IPS-20b (cell line): ENCODE measurements around the gene PPP1R7.

Experiments used
- H3K27ac ChIP-seq: one replicate; pipeline ENCODE4 v1.5.1; 2013; ENCODE audit warnings: low read length
- H3K27me3 ChIP-seq: 2 replicates; pipeline ENCODE4 v1.6.1; 2013; ENCODE audit warnings: mild to moderate bottlenecking, low read length, inconsistent platforms; ENCODE audit not compliant: insufficient read depth
- H3K36me3 ChIP-seq: 2 replicates; pipeline ENCODE4 v1.6.1; 2013; ENCODE audit warnings: low read depth, mild to moderate bottlenecking, inconsistent platforms, low read length, moderate library complexity; ENCODE audit not compliant: insufficient read depth
- H3K4me1 ChIP-seq: 2 replicates; pipeline ENCODE4 v1.6.1; 2013; ENCODE audit warnings: mild to moderate bottlenecking, control low read depth, inconsistent platforms, low read length, moderate library complexity; ENCODE audit not compliant: insufficient read depth
- H3K4me3 ChIP-seq: 2 replicates; pipeline ENCODE4 v1.5.1; 2013; ENCODE audit warnings: mild to moderate bottlenecking, low read length, inconsistent platforms
- H3K9ac ChIP-seq: 2 replicates; pipeline ENCODE4 v1.6.1; 2013; ENCODE audit warnings: low read depth, mild to moderate bottlenecking, inconsistent platforms, low read length, moderate library complexity
- H3K9me3 ChIP-seq: 2 replicates; pipeline ENCODE4 v1.6.1; 2013; ENCODE audit warnings: mild to moderate bottlenecking, low read depth, low read length, inconsistent platforms; ENCODE audit not compliant: insufficient read depth

The PPP1R7 gene

DNA sequence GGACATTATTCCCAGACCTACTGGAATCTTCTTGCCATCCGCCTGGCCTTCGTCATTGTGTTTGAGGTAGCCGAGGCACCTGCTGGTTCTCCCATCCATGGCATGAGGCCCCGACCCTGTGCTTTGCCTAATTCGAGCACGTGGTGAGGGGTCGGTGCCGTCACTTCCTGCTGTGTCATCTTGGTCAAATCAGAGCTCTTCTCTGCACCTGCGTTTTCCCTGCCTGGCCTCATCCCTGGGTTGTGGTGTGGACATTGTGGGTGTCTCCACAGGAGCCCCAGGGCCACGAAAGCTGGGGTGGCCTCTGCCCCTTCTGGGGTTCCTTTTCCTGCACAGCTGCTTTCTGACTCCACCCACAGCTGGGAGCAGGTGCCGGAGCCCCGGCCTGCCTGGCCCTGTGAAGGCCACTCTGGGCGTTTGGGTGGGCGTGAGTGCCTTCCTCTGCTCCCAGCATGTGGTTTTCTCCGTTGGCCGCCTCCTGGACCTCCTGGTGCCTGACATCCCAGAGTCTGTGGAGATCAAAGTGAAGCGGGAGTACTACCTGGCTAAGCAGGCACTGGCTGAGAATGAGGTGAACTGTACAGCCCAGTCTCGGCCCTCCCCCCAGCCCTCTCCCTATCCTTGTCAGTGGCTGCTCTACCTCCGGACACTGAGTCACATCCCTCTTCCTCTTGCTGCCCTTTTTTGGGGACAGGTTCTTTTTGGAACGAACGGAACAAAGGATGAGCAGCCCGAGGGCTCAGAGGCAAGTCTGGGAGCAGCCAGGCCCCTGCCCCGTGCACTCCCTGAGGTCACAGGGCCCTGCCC lies 73.1 kb downstream of the PPP1R7 start:
- Histone ChIP-seq H3K4me1 (no peaks in the 10 kb centered on the region; the same call in 1 of the 2 replicates), H3K4me3 (no peak overlapping the region), H3K27me3 (no peaks in the 10 kb centered on the region), H3K36me3 (peaks cover 30% of the 10 kb centered on the region), H3K9ac (no peak overlapping the region), H3K9me3 (no peaks in the 10 kb centered on the region), H3K27ac (no peak overlapping the region)

DNA sequence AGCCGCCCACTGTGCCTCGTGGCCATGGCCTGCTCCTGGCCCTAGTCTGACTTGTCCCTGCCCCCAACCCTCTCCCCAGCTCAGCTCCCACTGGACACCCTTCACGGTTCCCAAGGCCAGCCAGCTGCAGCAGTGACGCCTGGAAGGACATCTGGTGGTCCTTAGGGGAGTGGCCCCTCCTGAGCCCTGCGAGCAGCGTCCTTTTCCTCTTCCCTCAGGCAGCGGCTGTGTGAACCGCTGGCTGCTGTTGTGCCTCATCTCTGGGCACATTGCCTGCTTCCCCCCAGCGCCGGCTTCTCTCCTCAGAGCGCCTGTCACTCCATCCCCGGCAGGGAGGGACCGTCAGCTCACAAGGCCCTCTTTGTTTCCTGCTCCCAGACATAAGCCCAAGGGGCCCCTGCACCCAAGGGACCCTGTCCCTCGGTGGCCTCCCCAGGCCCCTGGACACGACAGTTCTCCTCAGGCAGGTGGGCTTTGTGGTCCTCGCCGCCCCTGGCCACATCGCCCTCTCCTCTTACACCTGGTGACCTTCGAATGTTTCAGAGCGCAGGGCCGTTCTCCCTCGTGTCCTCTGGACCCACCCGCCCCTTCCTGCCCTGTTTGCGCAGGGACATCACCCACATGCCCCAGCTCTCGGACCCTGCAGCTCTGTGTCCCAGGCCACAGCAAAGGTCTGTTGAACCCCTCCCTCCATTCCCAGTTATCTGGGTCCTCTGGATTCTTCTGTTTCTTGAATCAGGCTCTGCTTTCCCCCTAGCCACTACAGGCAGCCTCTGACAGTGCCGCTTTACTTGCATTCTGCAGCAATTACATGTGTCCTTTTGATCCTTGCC lies 74.0 kb downstream of the PPP1R7 start:
- Histone ChIP-seq H3K36me3 (peaks cover 38% of the 10 kb centered on the region), H3K9ac (no peak overlapping the region), H3K4me3 (no peak overlapping the region), H3K27ac (no peak overlapping the region), H3K9me3 (no peaks in the 10 kb centered on the region), H3K4me1 (no peaks in the 10 kb centered on the region; the same call in 1 of the 2 replicates), H3K27me3 (no peaks in the 10 kb centered on the region)

DNA sequence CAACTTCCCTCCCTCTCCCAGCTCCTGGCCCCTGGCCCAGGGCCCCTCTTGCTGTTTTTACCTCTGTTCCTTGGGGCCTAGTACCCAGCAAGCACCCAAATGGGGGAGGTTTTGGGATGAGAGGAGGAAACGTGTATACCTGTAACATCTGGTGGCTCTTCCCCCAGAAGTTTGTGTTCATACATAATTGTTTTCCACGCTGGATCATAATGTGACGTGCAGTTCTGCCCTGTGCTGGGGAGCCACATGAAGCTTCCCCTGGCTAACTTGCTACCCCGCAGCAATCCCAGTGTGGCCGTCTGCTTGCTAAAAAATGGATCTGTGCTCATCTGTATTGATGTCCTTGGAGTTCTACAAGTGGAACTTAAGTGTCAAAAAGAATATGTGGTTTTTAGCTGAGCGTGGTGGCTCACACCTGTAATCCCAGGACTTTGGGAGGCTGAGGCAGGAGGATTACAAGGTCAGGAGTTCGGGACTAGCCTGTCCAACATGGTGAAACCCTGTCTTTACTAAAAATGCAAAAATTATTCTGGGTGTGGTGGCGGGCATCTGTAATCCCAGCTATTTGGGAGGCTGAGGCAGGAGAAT lies 74.7 kb downstream of the PPP1R7 start:
- H3K27me3 ChIP-seq = no peaks in the 10 kb centered on the region
- no peak overlapping the region for H3K4me3 ChIP-seq
- no peak overlapping the region for H3K27ac ChIP-seq
- H3K4me1 ChIP-seq = no peaks in the 10 kb centered on the region
- H3K36me3 ChIP-seq = peaks cover 44% of the 10 kb centered on the region
- H3K9ac ChIP-seq = no peak overlapping the region
- H3K9me3 ChIP-seq = no peaks in the 10 kb centered on the region

DNA sequence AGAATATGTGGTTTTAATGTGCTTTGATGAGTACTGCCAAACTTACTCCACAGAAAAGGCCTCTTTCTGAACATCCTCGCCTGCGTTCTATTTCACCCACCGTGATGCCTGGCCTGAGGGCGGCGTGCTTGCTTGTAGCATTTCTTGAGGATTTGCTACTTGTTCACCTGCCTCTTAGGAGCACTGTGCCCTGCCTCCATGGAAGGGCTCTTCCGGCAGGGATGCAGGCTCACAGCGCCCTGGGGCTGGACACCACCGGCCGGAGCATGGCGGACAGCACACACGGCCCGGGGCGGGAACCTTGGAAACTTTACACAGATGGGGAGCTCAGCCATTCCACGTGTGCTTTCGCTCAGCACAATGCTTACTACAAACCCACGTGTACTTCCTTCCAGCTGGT lies 75.3 kb downstream of the PPP1R7 start:
- no peaks in the 10 kb centered on the region for H3K27me3 ChIP-seq
- H3K9me3 ChIP-seq = no peaks in the 10 kb centered on the region
- no peaks in the 10 kb centered on the region for H3K4me1 ChIP-seq
- H3K27ac ChIP-seq = no peak overlapping the region
- H3K36me3 ChIP-seq = peaks cover 50% of the 10 kb centered on the region
- H3K4me3 ChIP-seq = no peak overlapping the region
- no peak overlapping the region for H3K9ac ChIP-seq

DNA sequence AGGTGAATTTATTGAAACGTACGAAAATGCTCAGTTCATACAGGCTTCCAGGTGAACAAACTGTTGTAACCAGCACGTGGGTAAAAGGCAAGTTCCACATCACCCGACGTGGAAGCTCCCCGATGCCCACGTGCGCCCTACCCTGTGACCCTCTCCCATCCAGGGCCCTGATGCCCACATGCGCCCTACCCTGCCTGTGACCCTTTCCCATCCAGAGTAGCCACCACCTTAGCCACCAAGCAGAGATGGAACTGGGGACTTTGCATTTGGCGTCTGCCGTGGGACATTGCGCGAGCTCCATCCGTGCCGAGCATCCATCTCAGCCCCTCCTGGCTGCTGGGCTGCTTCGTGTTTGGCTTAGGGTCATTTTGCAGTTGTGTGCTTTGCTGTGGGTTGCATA lies 75.7 kb downstream of the PPP1R7 start:
- no peak overlapping the region for H3K27ac ChIP-seq
- peaks cover 55% of the 10 kb centered on the region for H3K36me3 ChIP-seq

DNA sequence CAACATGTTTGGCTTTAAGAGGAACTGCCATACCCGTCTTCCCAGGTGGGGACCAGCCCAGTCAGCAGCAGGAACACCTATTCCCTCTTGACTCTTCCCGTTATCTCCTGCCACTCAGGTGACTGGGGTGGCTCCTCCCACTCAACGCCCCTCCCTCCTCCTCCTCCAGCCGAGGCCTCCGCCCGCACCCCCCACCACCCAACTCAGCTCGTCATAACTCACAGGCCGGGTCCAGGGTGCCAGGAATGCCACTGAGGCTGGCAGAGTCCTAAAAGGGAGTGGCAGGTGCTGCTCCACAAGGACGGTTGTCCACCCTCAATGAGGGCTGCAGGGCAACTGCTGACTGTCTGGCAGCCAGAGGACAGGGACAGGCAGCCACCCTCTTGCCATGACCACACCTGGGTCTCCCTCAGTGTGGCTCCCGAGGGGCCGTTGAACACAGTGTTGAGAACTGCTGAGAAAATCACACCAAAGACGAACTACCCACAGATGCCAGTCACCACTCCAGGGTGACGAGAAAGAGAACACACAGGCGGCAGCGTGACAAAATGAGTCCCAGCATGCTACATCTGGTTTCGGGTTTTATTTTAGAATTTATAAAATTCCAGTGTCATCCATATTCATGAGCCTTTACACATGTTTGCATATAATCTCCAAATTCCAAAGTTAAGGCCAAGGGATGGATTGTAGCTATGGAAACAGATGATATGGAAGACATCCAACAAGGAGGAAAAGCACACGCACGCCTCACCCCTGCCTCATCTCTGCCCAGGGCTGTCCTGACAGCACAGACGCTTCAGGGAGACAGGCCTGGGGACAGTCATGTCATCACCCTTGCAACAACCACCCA lies 76.7 kb downstream of the PPP1R7 start:
- H3K9ac ChIP-seq = no peak overlapping the region
- H3K4me1 ChIP-seq = no peaks in the 10 kb centered on the region
- no peaks in the 10 kb centered on the region for H3K27me3 ChIP-seq
- H3K4me3 ChIP-seq = no peak overlapping the region
- no peak overlapping the region for H3K27ac ChIP-seq
- H3K36me3 ChIP-seq = peaks cover 63% of the 10 kb centered on the region
- H3K9me3 ChIP-seq = no peaks in the 10 kb centered on the region

More for the DNA sequence above, 75.7 kb downstream of the PPP1R7 start:
- H3K9ac ChIP-seq = no peak overlapping the region
- H3K27me3 ChIP-seq = no peaks in the 10 kb centered on the region
- H3K4me1 ChIP-seq = no peaks in the 10 kb centered on the region
- no peaks in the 10 kb centered on the region for H3K9me3 ChIP-seq
- H3K4me3 ChIP-seq = no peak overlapping the region

DNA sequence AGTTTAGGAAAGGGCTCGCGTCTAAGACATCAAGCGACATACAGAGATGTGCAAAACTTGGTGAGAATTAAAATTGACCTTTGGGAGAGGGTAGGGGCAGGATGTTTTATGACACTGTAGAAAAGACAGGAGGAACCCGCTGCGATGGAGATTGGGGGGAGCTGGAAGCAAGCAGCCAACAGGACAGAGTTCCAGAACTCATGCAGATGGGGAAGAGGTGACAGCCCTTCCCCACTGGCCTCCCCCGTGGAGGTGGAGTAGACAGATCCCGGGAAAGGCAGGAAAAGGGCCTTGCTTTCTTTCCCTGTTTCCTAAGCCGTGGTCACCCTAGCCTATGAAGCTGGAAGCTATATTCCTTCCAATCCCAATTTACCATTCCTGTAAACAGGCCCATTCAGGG lies 77.3 kb downstream of the PPP1R7 start:
- peaks cover 67% of the 10 kb centered on the region for H3K36me3 ChIP-seq
- H3K27ac ChIP-seq = no peak overlapping the region
- no peak overlapping the region for H3K9ac ChIP-seq
- H3K4me3 ChIP-seq = no peak overlapping the region
- no peaks in the 10 kb centered on the region for H3K4me1 ChIP-seq
- no peaks in the 10 kb centered on the region for H3K27me3 ChIP-seq
- H3K9me3 ChIP-seq = no peaks in the 10 kb centered on the region

DNA sequence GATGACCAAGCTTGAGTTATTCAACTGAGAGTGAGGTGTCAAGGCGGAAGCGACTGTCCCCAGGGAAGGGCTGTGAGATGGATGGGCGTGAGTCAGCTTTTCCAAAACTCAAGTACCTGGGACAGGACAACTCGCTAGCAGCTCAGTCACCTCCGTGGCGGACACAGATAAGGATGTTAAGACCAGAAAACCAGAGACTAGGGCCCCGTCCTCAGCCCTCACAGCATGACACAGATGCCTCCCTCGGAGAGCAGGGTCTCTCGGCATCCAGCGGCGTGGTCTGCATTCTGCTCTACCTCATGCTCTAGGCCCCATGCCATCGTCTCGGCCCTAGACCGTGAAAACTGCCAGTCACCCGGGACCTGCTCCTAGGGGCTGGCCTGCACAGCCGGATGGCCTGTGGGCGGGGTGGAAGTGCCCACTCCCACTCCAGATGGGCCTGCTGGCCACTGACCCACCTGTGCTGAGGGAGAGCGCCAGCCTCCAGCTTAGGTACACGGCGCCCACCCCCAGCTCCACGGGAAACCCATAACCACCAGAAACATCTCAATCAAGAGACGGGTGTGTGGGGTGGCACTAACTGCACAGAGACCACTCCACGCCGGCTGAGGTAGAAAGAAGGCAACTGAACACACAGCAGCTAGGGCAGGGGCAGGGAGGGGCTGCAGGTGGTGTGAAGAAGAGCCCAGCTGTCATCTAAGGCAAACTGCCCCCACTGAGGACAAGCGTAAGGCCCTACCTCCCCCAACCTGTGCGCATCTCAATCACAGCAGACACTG lies 78.0 kb downstream of the PPP1R7 start:
- Histone ChIP-seq H3K27ac (no peak overlapping the region), H3K9ac (no peak overlapping the region), H3K36me3 (peaks cover 73% of the 10 kb centered on the region), H3K27me3 (no peaks in the 10 kb centered on the region), H3K4me1 (no peaks in the 10 kb centered on the region), H3K9me3 (no peaks in the 10 kb centered on the region), H3K4me3 (no peak overlapping the region)

DNA sequence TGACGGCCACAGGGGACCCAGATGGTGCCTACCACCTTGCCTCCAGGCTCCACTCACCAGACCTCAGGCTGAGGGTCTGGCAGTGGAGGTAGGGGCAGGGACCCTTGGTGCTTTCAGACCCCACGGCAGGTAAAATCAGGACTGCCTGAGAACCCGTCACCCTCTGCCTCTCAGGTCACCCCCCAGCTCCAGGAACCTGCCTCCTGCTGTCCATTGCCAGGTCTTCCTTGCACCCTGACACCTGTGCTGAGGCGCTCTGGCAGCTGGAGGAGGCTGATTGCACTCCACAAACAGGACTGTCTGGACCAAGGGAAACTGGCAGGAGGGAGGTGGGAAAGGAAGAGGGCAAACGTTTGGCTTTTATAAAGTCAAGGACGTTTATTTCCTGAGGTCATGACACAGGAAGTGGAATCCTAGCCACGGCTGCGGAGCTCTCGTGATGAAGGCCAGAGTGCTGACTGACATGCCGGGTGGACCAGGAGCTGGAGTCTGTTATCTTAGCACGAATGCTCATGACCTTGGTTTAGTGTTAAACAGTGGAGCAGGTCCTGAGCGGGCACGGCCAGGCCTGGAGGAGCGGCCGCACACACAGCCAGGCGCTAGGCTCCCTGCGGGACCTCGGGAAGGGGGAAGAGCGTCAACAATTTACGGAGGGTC lies 78.7 kb downstream of the PPP1R7 start:
- no peak overlapping the region for H3K27ac ChIP-seq
- H3K9me3 ChIP-seq = no peaks in the 10 kb centered on the region
- no peak overlapping the region for H3K4me3 ChIP-seq
- H3K4me1 ChIP-seq = no peaks in the 10 kb centered on the region
- no peaks in the 10 kb centered on the region for H3K27me3 ChIP-seq
- peaks cover 81% of the 10 kb centered on the region for H3K36me3 ChIP-seq
- no peak overlapping the region for H3K9ac ChIP-seq

DNA sequence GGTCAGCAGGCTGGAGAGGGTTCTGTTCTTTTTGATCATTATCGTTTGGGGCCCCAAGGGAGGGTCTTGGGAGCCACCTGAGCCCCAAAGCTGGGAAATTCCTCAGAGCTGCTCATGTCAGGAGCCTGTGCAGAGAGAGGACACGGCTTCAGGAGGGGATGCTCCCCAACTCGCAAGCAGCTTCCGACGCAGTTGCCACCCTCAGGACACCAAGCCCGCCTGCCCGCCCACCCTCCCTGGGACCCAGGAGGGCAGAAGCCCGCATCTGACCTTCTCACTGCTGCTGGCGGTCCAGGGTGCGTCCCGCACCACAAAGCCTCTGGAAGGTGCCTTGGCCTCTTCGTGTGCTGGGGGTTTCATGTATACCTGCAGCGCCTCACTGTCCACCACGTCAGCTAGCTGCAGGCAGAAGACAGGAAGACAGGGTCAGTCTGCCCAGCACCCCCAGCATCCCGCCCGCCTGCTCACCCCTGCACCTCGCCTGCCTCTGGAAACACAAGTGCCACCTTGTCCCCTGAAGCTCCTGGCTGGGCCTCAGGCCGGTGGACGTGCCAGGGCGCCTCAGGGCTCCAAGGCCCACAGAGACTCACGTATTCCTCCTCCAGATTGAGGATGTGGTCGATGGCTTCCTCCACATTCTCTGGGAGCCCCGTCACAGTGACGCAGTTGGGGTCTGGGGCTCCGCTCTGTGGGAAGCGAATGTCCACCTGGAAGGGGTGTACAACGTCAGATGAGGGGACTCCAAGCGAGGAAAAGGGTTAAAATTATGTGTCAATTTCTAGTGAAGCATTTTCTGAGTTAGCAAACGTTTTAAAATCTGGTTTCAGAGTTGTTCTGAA lies 79.5 kb downstream of the PPP1R7 start:
- Histone ChIP-seq H3K27me3 (no peaks in the 10 kb centered on the region), H3K9ac (no peak overlapping the region), H3K36me3 (peaks cover 86% of the 10 kb centered on the region), H3K9me3 (no peaks in the 10 kb centered on the region), H3K4me3 (no peak overlapping the region), H3K27ac (no peak overlapping the region), H3K4me1 (no peaks in the 10 kb centered on the region)
